Measurements from ENCODE around the gene MAP3K13.
"Not testable (repeated sequence)": the region's sequence is repeated elsewhere in the genome, so short reads cannot be mapped to it uniquely, and the experiment has no call there.

The MAP3K13 gene

GRCh38 chr3:185406121-185406620, 43.2 kb downstream of the MAP3K13 start:
- no peak overlapping the region for H3K27ac ChIP-seq
- H3K9ac ChIP-seq: no peak overlapping the region
- H2AFZ ChIP-seq: no peak overlapping the region
- no peak for TF ChIP-seq CTCF (IDR thresholded peaks at IDR 0.05)
- H3K4me3 ChIP-seq (ENCODE audit: low read depth, low read length): no peak overlapping the region
- no peaks in the 10 kb centered on the region for H3K9me3 ChIP-seq (ENCODE audit: control insufficient read depth, low read length)
- no peaks in the 10 kb centered on the region for H3K27me3 ChIP-seq (ENCODE audit: control insufficient read depth, insufficient read depth, low read length)
- no peaks in the 10 kb centered on the region for H3K36me3 ChIP-seq (ENCODE audit: control insufficient read depth, insufficient read depth, low read length)
- H3K79me2 ChIP-seq: peaks cover 12% of the 10 kb centered on the region
- no peak overlapping the region for H3K4me2 ChIP-seq (ENCODE audit: low read length)
- H3K4me1 ChIP-seq: peaks cover 6% of the 10 kb centered on the region

DNA sequence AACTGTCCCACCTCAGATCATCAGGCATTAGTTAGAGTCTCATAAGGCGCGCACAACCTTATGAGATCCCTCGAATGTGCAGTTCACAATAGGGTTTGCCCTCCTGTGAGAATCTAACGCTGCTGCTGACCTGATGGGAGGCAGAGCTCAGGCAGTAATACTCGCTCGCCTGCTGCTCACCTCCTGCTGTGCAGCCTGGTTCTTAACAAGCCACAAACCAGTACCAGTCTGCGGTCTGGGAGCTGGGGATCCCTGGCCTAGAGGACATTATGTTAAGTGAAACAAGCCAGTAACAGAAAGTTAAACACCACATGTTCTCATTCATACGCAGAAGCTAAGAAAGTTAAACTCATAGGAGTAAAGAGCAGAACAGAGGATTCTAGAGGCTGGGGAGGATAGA, 47.0 kb downstream of the MAP3K13 start:
- H2AFZ ChIP-seq: no peak overlapping the region
- H3K4me3 ChIP-seq (ENCODE audit: low read depth, low read length): no peak overlapping the region
- no peak overlapping the region for H3K9ac ChIP-seq
- no peaks in the 10 kb centered on the region for H3K4me1 ChIP-seq
- TF ChIP-seq CTCF (IDR thresholded peaks at IDR 0.05): no peak
- no peaks in the 10 kb centered on the region for H3K36me3 ChIP-seq (ENCODE audit: control insufficient read depth, insufficient read depth, low read length)
- no peak overlapping the region for H3K27ac ChIP-seq
- H3K27me3 ChIP-seq (ENCODE audit: control insufficient read depth, insufficient read depth, low read length): no peaks in the 10 kb centered on the region
- no peaks in the 10 kb centered on the region for H3K9me3 ChIP-seq (ENCODE audit: control insufficient read depth, low read length)
- H3K4me2 ChIP-seq (ENCODE audit: low read length): no peak overlapping the region
- peaks cover 6% of the 10 kb centered on the region for H3K79me2 ChIP-seq

DNA sequence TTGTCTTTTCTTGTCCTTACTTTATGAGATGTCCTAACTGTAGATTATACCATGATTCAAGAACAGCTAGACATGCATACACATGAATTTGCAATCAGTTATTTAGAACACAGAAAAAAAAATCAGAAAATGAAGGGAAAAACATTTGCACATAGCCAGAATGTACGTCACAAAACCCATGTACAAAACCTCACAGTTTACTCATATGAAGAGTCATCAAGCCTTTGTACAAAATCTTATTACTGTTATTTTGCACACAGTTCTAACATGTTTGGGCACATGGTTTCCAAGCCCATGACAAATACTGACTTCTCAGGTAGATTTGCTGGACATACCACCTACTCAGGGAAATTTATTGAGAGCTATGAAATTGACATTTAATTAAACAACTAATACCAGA, 48.2 kb downstream of the MAP3K13 start:
- no peak overlapping the region for H3K4me3 ChIP-seq (ENCODE audit: low read depth, low read length)
- no peaks in the 10 kb centered on the region for H3K36me3 ChIP-seq (ENCODE audit: control insufficient read depth, insufficient read depth, low read length)
- H3K27ac ChIP-seq: no peak overlapping the region
- H3K27me3 ChIP-seq (ENCODE audit: control insufficient read depth, insufficient read depth, low read length): no peaks in the 10 kb centered on the region
- no peak overlapping the region for H3K4me2 ChIP-seq (ENCODE audit: low read length)
- H3K9ac ChIP-seq: no peak overlapping the region
- H3K9me3 ChIP-seq (ENCODE audit: control insufficient read depth, low read length): no peaks in the 10 kb centered on the region
- H2AFZ ChIP-seq: no peak overlapping the region
- peaks cover 6% of the 10 kb centered on the region for H3K79me2 ChIP-seq
- no peak for TF ChIP-seq CTCF (IDR thresholded peaks at IDR 0.05)
- no peaks in the 10 kb centered on the region for H3K4me1 ChIP-seq

DNA sequence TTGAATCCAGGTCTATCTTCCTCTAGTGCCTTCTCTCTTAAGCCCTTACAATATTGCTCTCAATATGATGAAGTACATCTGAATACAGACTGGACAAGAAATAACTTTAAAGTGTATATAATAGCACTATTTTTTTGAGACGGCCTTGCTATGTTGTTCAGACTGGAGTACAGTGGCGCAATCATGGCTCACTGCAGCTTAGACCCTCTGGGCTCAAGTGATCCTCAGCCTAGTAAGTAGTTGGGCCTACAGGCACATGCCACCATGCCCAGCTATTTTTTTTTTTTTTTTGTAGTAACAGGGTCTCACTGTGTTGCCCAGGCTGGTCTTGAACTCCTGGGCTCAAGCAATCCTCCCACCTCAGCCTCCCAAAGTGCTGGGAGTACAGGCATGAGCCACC, 53.6 kb downstream of the MAP3K13 start:
- no peak overlapping the region for H3K27ac ChIP-seq
- H3K27me3 ChIP-seq (ENCODE audit: control insufficient read depth, insufficient read depth, low read length): no peaks in the 10 kb centered on the region
- no peaks in the 10 kb centered on the region for H3K36me3 ChIP-seq (ENCODE audit: control insufficient read depth, insufficient read depth, low read length)
- no peaks in the 10 kb centered on the region for H3K4me1 ChIP-seq
- no peak for TF ChIP-seq CTCF (IDR thresholded peaks at IDR 0.05)
- no peaks in the 10 kb centered on the region for H3K79me2 ChIP-seq
- H3K9ac ChIP-seq: no peak overlapping the region
- no peak overlapping the region for H3K4me3 ChIP-seq (ENCODE audit: low read depth, low read length)
- H3K4me2 ChIP-seq (ENCODE audit: low read length): no peak overlapping the region
- H2AFZ ChIP-seq: no peak overlapping the region
- H3K9me3 ChIP-seq (ENCODE audit: control insufficient read depth, low read length): no peaks in the 10 kb centered on the region

DNA sequence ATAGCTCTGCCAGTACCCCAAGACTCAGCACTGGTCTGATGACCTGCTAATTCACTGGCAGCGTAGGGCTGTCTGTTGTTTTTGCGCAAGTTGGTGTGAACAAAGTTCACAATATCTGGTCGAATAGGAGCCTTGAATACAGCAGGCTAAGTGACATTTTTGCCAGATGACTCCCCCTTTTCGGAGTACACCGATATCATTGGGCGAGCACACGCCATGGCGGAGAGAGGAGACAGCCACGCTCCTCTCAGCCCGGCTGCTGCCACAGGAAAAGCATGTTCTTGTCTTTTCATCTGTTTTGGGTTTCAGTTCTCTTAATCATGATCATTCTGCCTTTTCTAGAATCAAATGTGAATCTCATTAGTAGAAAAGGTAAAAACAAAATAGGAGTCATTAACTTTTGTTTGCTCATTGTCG, 55.6 kb downstream of the MAP3K13 start:
- not testable (repeated sequence) for H3K9ac ChIP-seq; H3K9me3 ChIP-seq (ENCODE audit: control insufficient read depth, low read length); H3K4me2 ChIP-seq (ENCODE audit: low read length); H3K79me2 ChIP-seq; H3K4me3 ChIP-seq (ENCODE audit: low read depth, low read length); H3K4me1 ChIP-seq; H3K36me3 ChIP-seq (ENCODE audit: control insufficient read depth, insufficient read depth, low read length); H2AFZ ChIP-seq; H3K27ac ChIP-seq; H3K27me3 ChIP-seq (ENCODE audit: control insufficient read depth, insufficient read depth, low read length)

Data from parathyroid adenoma (tissue), 2 donors.